Measurements from ENCODE around the gene MCOLN1.

MCOLN1 gene

DNA sequence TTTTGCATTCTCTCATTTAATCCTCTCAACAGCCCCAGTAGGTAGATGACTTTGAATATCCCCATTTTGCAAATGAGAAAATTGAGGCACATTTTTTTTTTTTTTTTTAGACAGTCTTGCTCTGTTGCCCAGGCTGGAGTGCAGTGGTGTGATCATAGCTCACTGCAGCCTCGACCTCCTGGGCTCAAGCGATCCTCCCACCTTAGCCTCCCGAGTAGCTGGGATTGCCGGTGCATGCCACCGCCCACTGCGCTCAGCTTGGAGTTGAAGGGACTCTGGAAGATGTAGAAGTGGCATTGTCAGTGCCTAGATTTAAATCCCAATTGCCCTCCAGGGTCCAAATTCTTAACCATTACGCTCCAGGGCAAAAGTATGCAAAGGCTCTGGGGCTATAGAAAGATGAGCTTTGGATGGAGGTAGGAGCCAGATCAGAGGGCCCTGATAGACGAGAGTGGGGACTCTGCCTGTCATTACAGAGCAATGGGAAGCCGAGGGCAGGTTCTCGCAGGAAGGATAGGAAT lies 813 bp upstream of the MCOLN1 start:
- H3K27ac ChIP-seq (ENCODE audit: low read depth, low read length), result peak overlapping the region; percentile 16
- peak overlapping the region; percentile 67 for H3K4me3 ChIP-seq (ENCODE audit: low read length)
- H3K4me1 ChIP-seq (ENCODE audit: control insufficient read depth, insufficient read depth, low read length), result peaks cover 11% of the 10 kb centered on the region
- no peaks in the 10 kb centered on the region for H3K27me3 ChIP-seq (ENCODE audit: control insufficient read depth, insufficient read depth, low read length)
- H3K36me3 ChIP-seq (ENCODE audit: control insufficient read depth, insufficient read depth, low read length), result peaks cover 8% of the 10 kb centered on the region
- H3K9ac ChIP-seq (ENCODE audit: low read length), result no peak overlapping the region

DNA sequence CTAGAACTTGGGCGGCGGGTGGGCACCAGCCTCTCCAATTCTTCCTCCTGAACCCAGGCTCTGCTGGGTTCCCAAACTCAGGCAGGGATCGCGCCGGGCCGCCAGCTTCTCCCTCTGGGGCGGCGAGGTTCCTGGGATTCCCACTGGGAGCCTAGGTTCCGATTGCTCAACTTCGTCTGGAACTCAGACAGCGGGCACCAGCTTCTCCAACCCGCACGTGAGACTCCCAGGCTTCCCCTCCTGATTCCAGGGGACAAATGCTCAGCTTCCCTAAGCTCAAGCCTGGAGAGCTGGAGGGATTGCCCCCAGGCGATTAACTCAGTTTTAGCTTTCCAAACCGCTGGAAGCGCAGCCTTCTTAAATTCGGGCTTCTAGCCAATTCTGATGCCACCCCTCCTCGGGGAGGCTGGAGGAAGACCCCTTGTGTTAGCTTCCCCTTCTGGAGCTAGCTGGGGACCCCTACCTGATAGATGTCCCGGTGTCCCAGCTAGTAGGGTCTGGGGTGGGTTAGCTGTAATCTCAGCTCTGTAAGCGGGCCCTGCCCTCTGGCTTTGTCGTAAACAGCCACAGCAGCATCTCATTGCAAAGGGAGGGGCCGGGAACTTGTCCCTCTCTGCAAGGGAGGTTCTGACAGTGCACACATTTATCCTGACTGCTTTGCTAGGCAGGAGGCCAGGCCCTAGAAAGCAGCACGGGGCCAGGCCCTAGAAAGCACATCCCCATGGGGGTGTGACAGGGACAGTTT lies 671 bp downstream of the MCOLN1 start:
- Histone ChIP-seq H3K9ac (ENCODE audit: low read length) (peak overlapping the region; percentile 70), H3K4me1 (ENCODE audit: control insufficient read depth, insufficient read depth, low read length) (peaks cover 8% of the 10 kb centered on the region), H3K27me3 (ENCODE audit: control insufficient read depth, insufficient read depth, low read length) (no peaks in the 10 kb centered on the region), H3K27ac (ENCODE audit: low read depth, low read length) (no peak overlapping the region), H3K36me3 (ENCODE audit: control insufficient read depth, insufficient read depth, low read length) (peaks cover 8% of the 10 kb centered on the region), H3K4me3 (ENCODE audit: low read length) (peak overlapping the region; percentile 79)

DNA sequence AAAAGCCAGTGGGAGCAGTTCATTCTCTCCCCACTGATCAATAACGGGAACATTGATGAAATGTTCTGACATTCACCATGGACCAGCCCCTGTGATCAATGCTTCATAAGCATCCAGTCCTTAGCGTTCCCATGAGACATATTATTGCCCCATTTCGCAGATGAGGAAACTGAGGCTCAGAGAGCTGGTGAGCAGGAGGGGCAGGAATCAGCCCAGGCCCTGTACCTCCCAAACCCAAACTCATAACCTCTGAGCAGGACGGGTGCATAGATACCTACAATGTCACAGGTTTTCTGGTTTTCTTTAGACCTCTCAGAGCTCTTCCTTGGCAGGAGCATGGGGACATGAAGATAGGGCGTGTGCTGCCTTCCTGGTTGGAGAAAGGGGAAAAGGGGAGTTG lies 2.1 kb downstream of the MCOLN1 start:
- no peak overlapping the region for H3K9ac ChIP-seq (ENCODE audit: low read length)
- no peaks in the 10 kb centered on the region for H3K27me3 ChIP-seq (ENCODE audit: control insufficient read depth, insufficient read depth, low read length)
- H3K36me3 ChIP-seq (ENCODE audit: control insufficient read depth, insufficient read depth, low read length), result peaks cover 13% of the 10 kb centered on the region
- no peak overlapping the region for H3K4me3 ChIP-seq (ENCODE audit: low read length)
- no peak overlapping the region for H3K27ac ChIP-seq (ENCODE audit: low read depth, low read length)
- peaks cover 8% of the 10 kb centered on the region for H3K4me1 ChIP-seq (ENCODE audit: control insufficient read depth, insufficient read depth, low read length)

DNA sequence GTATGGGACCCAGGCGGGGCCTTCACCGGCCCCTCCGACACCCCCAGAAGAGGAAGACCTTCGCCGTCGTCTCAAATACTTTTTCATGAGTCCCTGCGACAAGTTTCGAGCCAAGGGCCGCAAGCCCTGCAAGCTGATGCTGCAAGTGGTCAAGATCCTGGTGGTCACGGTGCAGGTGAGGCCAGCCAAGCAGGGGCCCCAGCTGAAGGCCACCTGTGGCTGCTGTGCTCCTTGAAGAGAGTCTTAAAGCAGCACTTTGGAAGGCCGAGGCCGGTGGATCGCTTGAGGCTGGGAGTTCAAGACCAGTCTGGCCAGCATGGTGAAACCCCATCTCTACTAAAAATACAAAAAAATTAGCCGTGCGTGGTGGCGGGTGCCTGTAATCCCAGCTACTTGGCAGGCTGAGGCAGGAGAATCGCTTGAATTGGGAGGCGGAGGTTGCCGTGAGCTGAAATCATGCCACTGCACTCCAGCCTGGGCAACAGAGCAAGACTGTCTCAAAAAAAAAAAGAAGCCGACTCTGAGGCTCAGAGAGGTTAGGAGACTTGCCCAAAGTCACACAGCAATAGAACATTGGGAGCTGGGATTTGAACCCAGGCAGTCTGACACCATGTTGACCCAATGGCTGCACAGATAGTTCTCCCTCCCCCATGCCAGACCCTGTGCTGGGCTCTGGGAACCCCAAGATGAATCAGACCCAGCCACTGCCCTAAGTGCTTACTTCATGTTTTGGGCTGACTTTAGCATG lies 2.7 kb downstream of the MCOLN1 start:
- Histone ChIP-seq H3K4me3 (ENCODE audit: low read length) (no peak overlapping the region), H3K9ac (ENCODE audit: low read length) (no peak overlapping the region), H3K4me1 (ENCODE audit: control insufficient read depth, insufficient read depth, low read length) (peaks cover 8% of the 10 kb centered on the region), H3K27ac (ENCODE audit: low read depth, low read length) (no peak overlapping the region), H3K27me3 (ENCODE audit: control insufficient read depth, insufficient read depth, low read length) (no peaks in the 10 kb centered on the region), H3K36me3 (ENCODE audit: control insufficient read depth, insufficient read depth, low read length) (peaks cover 11% of the 10 kb centered on the region)

DNA sequence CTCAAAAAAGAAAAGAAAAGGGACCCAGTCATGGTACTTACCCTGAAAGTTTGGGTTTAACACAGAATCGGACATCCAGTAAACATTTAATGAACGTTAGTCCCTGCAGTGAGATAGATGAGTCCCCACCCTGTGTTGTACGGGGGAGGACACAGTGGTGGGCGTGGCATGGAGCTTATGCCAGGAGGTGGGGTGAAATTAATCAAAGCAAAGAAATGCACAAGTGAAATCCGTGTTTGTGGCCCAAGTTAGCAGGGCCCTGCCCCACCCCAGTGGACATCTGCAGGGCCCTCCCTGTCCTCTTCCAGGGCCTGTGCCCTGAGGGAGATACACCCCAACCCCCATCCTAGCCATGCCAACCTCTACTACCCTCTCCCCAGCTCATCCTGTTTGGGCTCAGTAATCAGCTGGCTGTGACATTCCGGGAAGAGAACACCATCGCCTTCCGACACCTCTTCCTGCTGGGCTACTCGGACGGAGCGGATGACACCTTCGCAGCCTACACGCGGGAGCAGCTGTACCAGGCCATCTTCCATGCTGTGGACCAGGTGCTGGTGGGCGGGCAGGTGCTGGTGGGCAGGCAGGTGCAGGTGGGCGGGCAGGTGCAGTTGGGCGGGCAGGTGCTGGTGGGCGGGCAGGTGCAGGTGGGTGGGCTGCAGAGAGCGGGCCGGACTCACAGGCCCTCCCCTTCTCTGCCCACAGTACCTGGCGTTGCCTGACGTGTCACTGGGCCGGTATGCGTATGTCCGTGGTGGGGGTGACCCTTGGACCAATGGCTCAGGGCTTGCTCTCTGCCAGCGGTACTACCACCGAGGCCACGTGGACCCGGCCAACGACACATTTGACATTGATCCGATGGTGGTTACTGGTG lies 3.9 kb downstream of the MCOLN1 start:
- Histone ChIP-seq H3K4me1 (ENCODE audit: control insufficient read depth, insufficient read depth, low read length) (peaks cover 8% of the 10 kb centered on the region), H3K27ac (ENCODE audit: low read depth, low read length) (no peak overlapping the region), H3K36me3 (ENCODE audit: control insufficient read depth, insufficient read depth, low read length) (peaks cover 11% of the 10 kb centered on the region), H3K9ac (ENCODE audit: low read length) (no peak overlapping the region), H3K4me3 (ENCODE audit: low read length) (no peak overlapping the region), H3K27me3 (ENCODE audit: control insufficient read depth, insufficient read depth, low read length) (no peaks in the 10 kb centered on the region)

DNA sequence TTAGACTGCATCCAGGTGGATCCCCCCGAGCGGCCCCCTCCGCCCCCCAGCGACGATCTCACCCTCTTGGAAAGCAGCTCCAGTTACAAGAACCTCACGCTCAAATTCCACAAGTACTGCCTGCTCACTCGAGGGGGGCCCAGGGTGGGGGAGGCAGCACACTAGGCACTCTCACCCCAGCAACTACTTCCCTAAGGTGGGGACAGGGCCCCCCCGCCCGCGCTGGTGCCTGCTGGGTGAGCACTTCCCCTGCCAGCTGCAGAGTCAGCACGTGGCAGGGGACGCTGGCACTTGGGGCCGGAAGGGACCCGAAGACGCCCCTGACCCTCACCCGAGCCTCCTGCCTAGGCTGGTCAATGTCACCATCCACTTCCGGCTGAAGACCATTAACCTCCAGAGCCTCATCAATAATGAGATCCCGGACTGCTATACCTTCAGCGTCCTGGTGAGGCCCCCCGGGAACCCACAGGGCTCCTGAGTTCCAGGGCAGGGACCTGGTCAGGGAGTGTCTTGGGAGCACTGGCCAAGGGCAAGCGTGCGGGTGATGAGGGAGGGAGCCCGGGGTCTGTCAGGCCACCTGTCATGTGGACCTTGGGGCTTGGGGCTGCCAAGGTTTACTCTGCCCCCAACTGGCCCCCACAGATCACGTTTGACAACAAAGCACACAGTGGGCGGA lies 5.2 kb downstream of the MCOLN1 start:
- no peak overlapping the region for H3K9ac ChIP-seq (ENCODE audit: low read length)
- no peak overlapping the region for H3K4me3 ChIP-seq (ENCODE audit: low read length)
- no peaks in the 10 kb centered on the region for H3K27me3 ChIP-seq (ENCODE audit: control insufficient read depth, insufficient read depth, low read length)
- peaks cover 11% of the 10 kb centered on the region for H3K36me3 ChIP-seq (ENCODE audit: control insufficient read depth, insufficient read depth, low read length)
- peaks cover 3% of the 10 kb centered on the region for H3K4me1 ChIP-seq (ENCODE audit: control insufficient read depth, insufficient read depth, low read length)
- no peak overlapping the region for H3K27ac ChIP-seq (ENCODE audit: low read depth, low read length)

DNA sequence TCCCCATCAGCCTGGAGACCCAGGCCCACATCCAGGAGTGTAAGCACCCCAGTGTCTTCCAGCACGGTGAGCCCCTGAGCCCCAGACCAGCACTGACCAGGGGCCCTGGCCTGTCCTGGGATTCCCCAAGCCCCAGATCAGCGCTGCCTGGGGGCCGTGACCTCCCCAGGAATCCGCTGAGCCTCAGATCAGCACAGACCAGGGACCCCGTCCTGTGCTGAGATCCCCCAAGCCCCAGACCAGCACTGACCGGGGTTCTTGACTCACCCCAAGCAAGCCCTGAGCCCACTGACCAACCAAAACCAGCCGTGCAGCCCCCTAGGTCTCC lies 5.7 kb downstream of the MCOLN1 start:
- H3K4me3 ChIP-seq (ENCODE audit: low read length), result no peak overlapping the region
- H3K27ac ChIP-seq (ENCODE audit: low read depth, low read length), result no peak overlapping the region
- no peak overlapping the region for H3K9ac ChIP-seq (ENCODE audit: low read length)
- H3K4me1 ChIP-seq (ENCODE audit: control insufficient read depth, insufficient read depth, low read length), result peaks cover under 1% of the 10 kb centered on the region
- H3K27me3 ChIP-seq (ENCODE audit: control insufficient read depth, insufficient read depth, low read length), result no peaks in the 10 kb centered on the region
- H3K36me3 ChIP-seq (ENCODE audit: control insufficient read depth, insufficient read depth, low read length), result peaks cover 11% of the 10 kb centered on the region

DNA sequence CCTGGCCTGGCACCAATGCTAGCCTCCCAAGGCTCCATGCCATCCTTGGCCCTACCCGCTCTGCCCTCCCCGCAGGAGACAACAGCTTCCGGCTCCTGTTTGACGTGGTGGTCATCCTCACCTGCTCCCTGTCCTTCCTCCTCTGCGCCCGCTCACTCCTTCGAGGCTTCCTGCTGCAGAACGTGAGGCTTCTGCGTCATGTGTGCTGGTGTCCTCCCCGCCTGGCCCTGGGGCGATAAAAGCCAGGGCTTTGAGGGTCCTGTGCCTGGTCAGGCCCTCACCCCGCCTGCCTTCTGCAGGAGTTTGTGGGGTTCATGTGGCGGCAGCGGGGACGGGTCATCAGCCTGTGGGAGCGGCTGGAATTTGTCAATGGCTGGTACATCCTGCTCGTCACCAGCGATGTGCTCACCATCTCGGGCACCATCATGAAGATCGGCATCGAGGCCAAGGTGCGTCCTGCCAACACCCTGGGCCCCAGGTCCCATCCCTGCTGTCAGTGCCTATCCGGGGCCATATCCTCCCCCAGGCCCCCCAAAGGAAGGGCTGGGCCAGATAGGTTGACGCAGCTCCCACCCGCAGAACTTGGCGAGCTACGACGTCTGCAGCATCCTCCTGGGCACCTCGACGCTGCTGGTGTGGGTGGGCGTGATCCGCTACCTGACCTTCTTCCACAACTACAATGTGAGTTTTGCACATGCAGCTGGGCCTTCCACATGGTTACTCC lies 6.3 kb downstream of the MCOLN1 start:
- H3K36me3 ChIP-seq (ENCODE audit: control insufficient read depth, insufficient read depth, low read length), result peaks cover 11% of the 10 kb centered on the region
- no peaks in the 10 kb centered on the region for H3K27me3 ChIP-seq (ENCODE audit: control insufficient read depth, insufficient read depth, low read length)
- H3K27ac ChIP-seq (ENCODE audit: low read depth, low read length), result no peak overlapping the region
- no peak overlapping the region for H3K9ac ChIP-seq (ENCODE audit: low read length)
- no peaks in the 10 kb centered on the region for H3K4me1 ChIP-seq (ENCODE audit: control insufficient read depth, insufficient read depth, low read length)
- H3K4me3 ChIP-seq (ENCODE audit: low read length), result no peak overlapping the region

DNA sequence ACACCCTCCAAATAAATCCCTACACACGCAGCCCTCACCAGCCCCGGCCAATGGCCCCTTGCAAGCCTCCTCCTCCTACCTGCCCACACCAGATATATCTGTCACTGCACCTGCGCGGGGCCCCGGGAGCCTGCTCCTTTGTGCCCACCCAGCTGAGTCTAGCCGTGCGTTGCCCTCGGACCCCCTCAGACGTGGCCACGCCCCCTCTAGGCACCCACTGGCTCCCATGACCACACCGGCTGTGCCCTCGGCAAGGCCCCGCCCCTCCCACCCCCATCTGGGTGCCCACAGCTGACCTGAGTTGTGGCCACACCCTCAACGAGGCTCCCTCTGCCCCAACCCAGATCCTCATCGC lies 6.8 kb downstream of the MCOLN1 start:
- no peaks in the 10 kb centered on the region for H3K27me3 ChIP-seq (ENCODE audit: control insufficient read depth, insufficient read depth, low read length)
- peaks cover 11% of the 10 kb centered on the region for H3K36me3 ChIP-seq (ENCODE audit: control insufficient read depth, insufficient read depth, low read length)
- no peaks in the 10 kb centered on the region for H3K4me1 ChIP-seq (ENCODE audit: control insufficient read depth, insufficient read depth, low read length)
- H3K9ac ChIP-seq (ENCODE audit: low read length), result no peak overlapping the region
- H3K27ac ChIP-seq (ENCODE audit: low read depth, low read length), result no peak overlapping the region
- H3K4me3 ChIP-seq (ENCODE audit: low read length), result no peak overlapping the region

DNA sequence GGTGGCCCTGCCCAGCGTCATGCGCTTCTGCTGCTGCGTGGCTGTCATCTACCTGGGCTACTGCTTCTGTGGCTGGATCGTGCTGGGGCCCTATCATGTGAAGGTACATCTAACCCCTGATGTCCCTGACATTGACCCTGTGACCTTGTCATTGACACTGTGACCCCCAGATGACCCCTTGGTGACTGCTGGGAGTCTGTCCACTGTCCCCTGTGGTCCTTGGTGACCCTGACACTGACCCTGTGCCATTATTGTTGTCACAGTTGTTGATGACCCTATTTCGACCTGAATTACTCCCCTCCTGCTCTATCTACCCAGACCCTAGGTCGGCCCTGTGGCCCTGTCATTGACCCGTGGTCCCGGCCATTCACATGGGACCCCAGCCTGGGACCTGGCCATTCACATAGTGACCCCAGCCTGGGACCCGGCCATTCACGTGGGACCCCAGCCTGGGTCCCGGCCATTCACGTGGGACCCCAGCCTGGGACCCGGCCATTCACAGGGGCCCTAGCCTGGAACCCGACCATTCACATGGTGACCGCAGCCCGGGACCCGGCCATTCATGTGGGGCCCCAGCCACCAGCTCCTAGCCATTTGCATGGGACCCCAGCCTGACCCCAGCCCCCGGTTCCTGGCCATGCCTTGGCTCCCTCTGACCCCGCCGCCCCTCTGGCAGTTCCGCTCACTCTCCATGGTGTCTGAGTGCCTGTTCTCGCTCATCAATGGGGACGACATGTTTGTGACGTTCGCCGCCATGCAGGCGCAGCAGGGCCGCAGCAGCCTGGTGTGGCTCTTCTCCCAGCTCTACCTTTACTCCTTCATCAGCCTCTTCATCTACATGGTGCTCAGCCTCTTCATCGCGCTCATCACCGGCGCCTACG lies 7.4 kb downstream of the MCOLN1 start:
- peaks cover 8% of the 10 kb centered on the region for H3K36me3 ChIP-seq (ENCODE audit: control insufficient read depth, insufficient read depth, low read length)
- H3K27ac ChIP-seq (ENCODE audit: low read depth, low read length), result no peak overlapping the region
- H3K4me3 ChIP-seq (ENCODE audit: low read length), result no peak overlapping the region
- H3K9ac ChIP-seq (ENCODE audit: low read length), result no peak overlapping the region
- no peaks in the 10 kb centered on the region for H3K27me3 ChIP-seq (ENCODE audit: control insufficient read depth, insufficient read depth, low read length)
- no peaks in the 10 kb centered on the region for H3K4me1 ChIP-seq (ENCODE audit: control insufficient read depth, insufficient read depth, low read length)

Data from rectal smooth muscle tissue (tissue), 1 donor.